Tibial nerve (tissue), 4 donors: ENCODE data around the gene MAP4. TPM values are rescaled to one million over a fixed set of nuclear protein-coding genes. Genes with fewer than 3 reads are reported as not detected.

Experiments
- DNase-seq, 2 donors: peaks; one replicate each; pipeline ENCODE4 v3.0.0-alpha.2; 2019; ENCODE audit warnings: low spot score in 2 of 2
- H3K27ac ChIP-seq, 4 donors: fragments of 200-600 bp; sonication (generic) in 3 of 4; one replicate each; pipeline ENCODE4 v1.5.1; 2017 to 2019; ENCODE audit warnings: mild to moderate bottlenecking in 1 of 4
- H3K27me3 ChIP-seq, 2 donors: fragments of 200-600 bp; sonication (generic) in 1 of 2; one replicate each; pipeline versions ENCODE4 v1.5.1 to v1.6.0; 2017 to 2019
- H3K36me3 ChIP-seq, 3 donors: fragments of 200-600 bp; sonication (generic); one replicate each; pipeline ENCODE4 v1.5.1; 2018 to 2019
- H3K4me1 ChIP-seq, 4 donors: fragments of 200-600 bp; sonication (generic) in 3 of 4; one replicate each; pipeline ENCODE4 v1.5.1; 2017 to 2019
- H3K4me3 ChIP-seq, 4 donors: fragments of 200-600 bp; sonication (generic) in 3 of 4; one replicate each; pipeline ENCODE4 v1.5.1; 2017 to 2019; ENCODE audit warnings: mild to moderate bottlenecking in 1 of 4, moderate library complexity in 1 of 4
- H3K9me3 ChIP-seq, 4 donors: fragments of 200-600 bp; sonication (generic) in 3 of 4; one replicate each; pipeline ENCODE4 v1.5.1; 2017 to 2019
- CTCF ChIP-seq, 5 experiments: fragments of 200-600 bp in 3 of 5; fragments of 450-650 bp in 2 of 5; sonication (generic) in 3 of 5; IDR thresholded peaks; one replicate each; pipeline ENCODE4 v1.5.1; 2016 to 2019; ENCODE audit warnings: antibody characterized with exemption in 5 of 5, mild to moderate bottlenecking in 3 of 5, moderate library complexity in 2 of 5
- EP300 ChIP-seq, 2 donors: sonication (generic); formaldehyde crosslinking; IDR thresholded peaks; one replicate each; pipeline ENCODE4 v1.6.1; 2017; ENCODE audit warnings: antibody characterized with exemption in 2 of 2, mild to moderate bottlenecking in 1 of 2
- POLR2A ChIP-seq, 2 donors: fragments of 450-650 bp; IDR thresholded peaks; one replicate each; pipeline ENCODE4 v1.6.1; 2017; ENCODE audit warnings: antibody characterized with exemption in 2 of 2, mild to moderate bottlenecking in 2 of 2, moderate library complexity in 2 of 2
- WGBS, 2 donors: methylation state at CpG; one replicate each; pipeline ENCODE4 v1.1.5; 2018; 5-methylcytosine and 5-hydroxymethylcytosine counted together
- total RNA-seq, 4 donors: library from RNA; depleted of rRNA; stranded (reverse); fragments of >200 nt; gene quantifications; one replicate each; pipeline ENCODE4 v1.1.0, GENCODE V29; 2016

The MAP4 gene
- total RNA-seq, 4 donors from 2014 or later: 201 to 239 (median 231) TPM

GRCh38 chr3:47899495-47900108 is 116.6 kb downstream of the MAP4 start:
- H3K4me1 ChIP-seq: no peaks in the 10 kb centered on the region
- no peak overlapping the region for H3K27ac ChIP-seq

GRCh38 chr3:47897954-47898353 is 118.3 kb downstream of the MAP4 start:
- Histone ChIP-seq H3K4me3 (no peak overlapping the region), H3K9me3 (no peaks in the 10 kb centered on the region), H3K27me3 (no peaks in the 10 kb centered on the region), H3K36me3 (peaks cover 0 to 61% (median 0%) of the 10 kb centered on the region in 3 donors), H3K27ac (no peak overlapping the region), H3K4me1 (no peaks in the 10 kb centered on the region)
- TF ChIP-seq POLR2A (IDR thresholded peaks at IDR 0.05) (no peak), CTCF (IDR thresholded peaks at IDR 0.05) (no peak), EP300 (IDR thresholded peaks at IDR 0.05) (no peak)
- no peak for DNase-seq
- 71 to 72% methylated on average over 3 of the region's 3 CpGs for whole genome bisulfite sequencing, 2 donors

More at GRCh38 chr3:47899495-47900108, 116.6 kb downstream of the MAP4 start:
- Histone ChIP-seq H3K36me3 (peaks cover 0 to 71% (median 0%) of the 10 kb centered on the region in 3 donors), H3K27me3 (no peaks in the 10 kb centered on the region), H3K9me3 (no peaks in the 10 kb centered on the region), H3K4me3 (no peak overlapping the region)
- DNase-seq: no peak
- no peak for TF ChIP-seq POLR2A (IDR thresholded peaks at IDR 0.05)
- no peak for TF ChIP-seq EP300 (IDR thresholded peaks at IDR 0.05)
- no peak for TF ChIP-seq CTCF (IDR thresholded peaks at IDR 0.05)
- 92% methylated on average over 3 of the region's 3 CpGs for WGBS, 2 donors

GRCh38 chr3:47896736-47897135 is 119.5 kb downstream of the MAP4 start:
- no peaks in the 10 kb centered on the region for H3K9me3 ChIP-seq
- H3K27me3 ChIP-seq: no peaks in the 10 kb centered on the region
- H3K27ac ChIP-seq: no peak overlapping the region
- H3K4me1 ChIP-seq: peaks cover 0 to 8% (median 1%) of the 10 kb centered on the region in 4 donors
- TF ChIP-seq POLR2A (IDR thresholded peaks at IDR 0.05) (no peak), CTCF (IDR thresholded peaks at IDR 0.05) (no peak), EP300 (IDR thresholded peaks at IDR 0.05) (no peak)
- WGBS, 2 donors: 75 to 77% methylated on average over 3 of the region's 3 CpGs
- peaks cover 0 to 68% (median 0%) of the 10 kb centered on the region in 3 donors for H3K36me3 ChIP-seq
- H3K4me3 ChIP-seq: no peak overlapping the region
- DNase-seq: no peak

GRCh38 chr3:47895241-47895640 is 121.0 kb downstream of the MAP4 start:
- Histone ChIP-seq H3K36me3 (peaks cover 0 to 58% (median 0%) of the 10 kb centered on the region in 3 donors), H3K4me3 (no peak overlapping the region), H3K27ac (peak overlapping the region in 1 of 4 donors; percentile 58), H3K4me1 (peaks cover 0 to 23% (median 9%) of the 10 kb centered on the region in 4 donors), H3K9me3 (no peaks in the 10 kb centered on the region), H3K27me3 (no peaks in the 10 kb centered on the region)
- no peak for DNase-seq
- TF ChIP-seq POLR2A (IDR thresholded peaks at IDR 0.05): no peak
- no peak for TF ChIP-seq EP300 (IDR thresholded peaks at IDR 0.05)
- TF ChIP-seq CTCF (IDR thresholded peaks at IDR 0.05): no peak
- WGBS, 2 donors: 85 to 92% methylated on average over 3 of the region's 3 CpGs

GRCh38 chr3:47892286-47893040 is 123.8 kb downstream of the MAP4 start:
- WGBS, 2 donors: 80 to 83% methylated on average over 15 of the region's 15 CpGs
- H3K27me3 ChIP-seq: no peaks in the 10 kb centered on the region
- TF ChIP-seq POLR2A (IDR thresholded peaks at IDR 0.05) (no peak), CTCF (IDR thresholded peaks at IDR 0.05) (no peak), EP300 (IDR thresholded peaks at IDR 0.05) (no peak)
- peaks cover 0 to 38% (median 13%) of the 10 kb centered on the region in 4 donors for H3K4me1 ChIP-seq
- DNase-seq: no peak
- no peak overlapping the region for H3K27ac ChIP-seq
- no peaks in the 10 kb centered on the region for H3K9me3 ChIP-seq
- H3K36me3 ChIP-seq: peaks cover 0 to 42% (median 0%) of the 10 kb centered on the region in 3 donors
- no peak overlapping the region for H3K4me3 ChIP-seq
